Effector memory CD8-positive, alpha-beta T cell (primary cell): ENCODE measurements around the gene ENPP5.
"Not testable (repeated sequence)": the region's sequence is repeated elsewhere in the genome, so short reads cannot be mapped to it uniquely, and the experiment has no call there.

ENCODE experiments used
- ATAC-seq: fragments of 150-1000 bp; cut with Tn5 transposase; replicated peaks from 2 replicates; pipeline ENCODE4 v1.10.0; 2021; ENCODE audit warnings: mild to moderate bottlenecking, moderate library complexity
- DNase-seq, 3 experiments: peaks; one replicate each; pipeline ENCODE4 v3.0.0; 2021
- H3K27ac Mint-ChIP-seq, 2 donors: one replicate each; pipeline ENCODE4 v1.8.0; 2022; ENCODE audit warnings: mild to moderate bottlenecking in 2 of 2, mixed read lengths in 2 of 2, moderate library complexity in 2 of 2
- H3K27me3 Mint-ChIP-seq, 2 donors: one replicate each; pipeline ENCODE4 v1.8.0; 2022; ENCODE audit warnings: mixed read lengths in 2 of 2
- H3K36me3 Mint-ChIP-seq: one replicate; pipeline ENCODE4 v1.8.0; 2022; ENCODE audit warnings: mild to moderate bottlenecking, moderate library complexity, mixed read lengths; ENCODE audit not compliant: insufficient read depth
- H3K4me1 Mint-ChIP-seq, 2 donors: one replicate each; pipeline ENCODE4 v1.8.0; 2022; ENCODE audit warnings: low read depth in 2 of 2, mixed read lengths in 2 of 2
- H3K4me3 Mint-ChIP-seq, 2 donors: one replicate each; pipeline ENCODE4 v1.8.0; 2022; ENCODE audit warnings: mild to moderate bottlenecking in 2 of 2, mixed read lengths in 2 of 2, moderate library complexity in 2 of 2
- H3K9me3 Mint-ChIP-seq, 2 donors: one replicate each; pipeline ENCODE4 v1.8.0; 2022; ENCODE audit warnings: mixed read lengths in 2 of 2

The ENPP5 gene

GRCh38 chr6:46144270-46144669, 26.5 kb downstream of the ENPP5 start:
- ATAC-seq (no peak), DNase-seq (no peak)
- H3K27me3 Mint-ChIP-seq, result no peaks in the 10 kb centered on the region
- peaks cover 6 to 18% of the 10 kb centered on the region in 2 donors for H3K4me1 Mint-ChIP-seq
- H3K27ac Mint-ChIP-seq, result peak overlapping the region in 1 of 2 donors; percentile 31
- H3K36me3 Mint-ChIP-seq, result peaks cover 11% of the 10 kb centered on the region
- no peaks in the 10 kb centered on the region for H3K9me3 Mint-ChIP-seq
- no peak overlapping the region for H3K4me3 Mint-ChIP-seq

DNA sequence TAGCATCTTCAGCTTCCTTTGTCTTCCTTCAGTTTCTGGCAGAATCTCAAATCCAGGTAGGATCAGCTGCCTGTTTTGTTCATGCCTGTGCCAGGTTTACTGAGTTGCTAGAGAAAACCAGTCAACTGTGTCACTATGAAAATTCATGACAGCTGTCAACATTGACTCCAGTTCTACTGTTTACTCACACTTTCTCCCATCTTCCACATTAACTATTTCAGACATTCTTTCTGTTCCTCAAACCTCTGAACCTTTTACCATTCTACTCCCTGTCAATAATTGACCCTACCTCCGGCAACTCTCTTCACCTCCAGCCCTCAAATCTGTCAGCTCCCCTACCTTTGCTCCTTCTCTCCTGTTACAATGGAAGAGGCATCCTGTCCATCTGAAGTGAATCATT, 32.5 kb downstream of the ENPP5 start:
- no peak for ATAC-seq
- H3K27ac Mint-ChIP-seq, result peak overlapping the region in 1 of 2 donors; percentile 23
- H3K4me3 Mint-ChIP-seq, result peak overlapping the region in 1 of 2 donors; percentile 5
- no peaks in the 10 kb centered on the region for H3K27me3 Mint-ChIP-seq
- no peak for DNase-seq
- no peaks in the 10 kb centered on the region for H3K9me3 Mint-ChIP-seq
- peaks cover 10% of the 10 kb centered on the region for H3K36me3 Mint-ChIP-seq
- H3K4me1 Mint-ChIP-seq, result peaks cover 38 to 66% of the 10 kb centered on the region in 2 donors

GRCh38 chr6:46137387-46137786, 33.4 kb downstream of the ENPP5 start:
- H3K4me1 Mint-ChIP-seq, result peaks cover 41 to 65% of the 10 kb centered on the region in 2 donors
- ATAC-seq, result no peak
- H3K27ac Mint-ChIP-seq, result peak overlapping the region; percentile 16 to 23
- no peaks in the 10 kb centered on the region for H3K9me3 Mint-ChIP-seq
- H3K36me3 Mint-ChIP-seq, result peaks cover 7% of the 10 kb centered on the region
- no peak overlapping the region for H3K4me3 Mint-ChIP-seq
- no peaks in the 10 kb centered on the region for H3K27me3 Mint-ChIP-seq
- no peak for DNase-seq

DNA sequence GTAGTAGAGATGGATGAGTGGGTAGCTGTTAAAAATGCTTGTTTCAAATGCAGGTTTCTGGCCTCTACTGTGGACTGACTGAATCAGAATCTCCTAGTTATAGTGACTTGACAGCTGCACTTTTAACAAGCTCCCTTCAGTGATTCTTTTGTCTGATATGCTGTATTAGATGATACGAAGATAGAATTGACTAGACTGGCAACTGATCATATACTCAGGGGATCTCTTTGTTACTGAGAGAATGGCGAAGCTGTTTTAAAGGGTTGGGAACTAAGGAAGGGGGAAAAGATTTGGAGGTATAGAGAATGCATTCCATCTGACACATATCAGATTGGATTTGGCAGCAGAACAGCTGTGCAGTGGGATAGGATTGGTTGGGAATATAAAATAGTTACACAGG, 33.9 kb downstream of the ENPP5 start:
- Mint-ChIP-seq H3K36me3 (peaks cover 7% of the 10 kb centered on the region), H3K4me3 (no peak overlapping the region), H3K27me3 (no peaks in the 10 kb centered on the region), H3K9me3 (no peaks in the 10 kb centered on the region), H3K27ac (peak overlapping the region; percentile 16 to 42), H3K4me1 (peaks cover 43 to 65% of the 10 kb centered on the region in 2 donors)
- DNase-seq, result no peak
- ATAC-seq, result no peak

GRCh38 chr6:46135176-46135575, 35.6 kb downstream of the ENPP5 start:
- Mint-ChIP-seq H3K27me3 (no peaks in the 10 kb centered on the region), H3K9me3 (no peaks in the 10 kb centered on the region), H3K27ac (no peak overlapping the region), H3K36me3 (peaks cover 9% of the 10 kb centered on the region), H3K4me3 (no peak overlapping the region), H3K4me1 (peaks cover 44 to 71% of the 10 kb centered on the region in 2 donors)
- DNase-seq (no peak), ATAC-seq (no peak)

- Mint-ChIP-seq H3K36me3 (peaks cover 14% of the 10 kb centered on the region), H3K27ac (peak overlapping the region in 1 of 2 donors; percentile 26), H3K4me1 (peaks cover 43 to 66% of the 10 kb centered on the region in 2 donors), H3K9me3 (no peaks in the 10 kb centered on the region), H3K27me3 (no peaks in the 10 kb centered on the region), H3K4me3 (no peak overlapping the region)
- no peak for DNase-seq
- ATAC-seq, result no peak
Observed at GRCh38 chr6:46134216-46134615, 36.6 kb downstream of the ENPP5 start.

- not testable (repeated sequence) for DNase-seq, H3K27ac Mint-ChIP-seq, H3K27me3 Mint-ChIP-seq, ATAC-seq, H3K9me3 Mint-ChIP-seq
- H3K4me3 Mint-ChIP-seq, result peak overlapping the region; percentile 14 to 99
- H3K4me1 Mint-ChIP-seq, result peaks cover 32 to 63% of the 10 kb centered on the region in 2 donors
- H3K36me3 Mint-ChIP-seq, result peaks cover 10% of the 10 kb centered on the region
Observed at GRCh38 chr6:46131291-46131690, 39.5 kb downstream of the ENPP5 start.

DNA sequence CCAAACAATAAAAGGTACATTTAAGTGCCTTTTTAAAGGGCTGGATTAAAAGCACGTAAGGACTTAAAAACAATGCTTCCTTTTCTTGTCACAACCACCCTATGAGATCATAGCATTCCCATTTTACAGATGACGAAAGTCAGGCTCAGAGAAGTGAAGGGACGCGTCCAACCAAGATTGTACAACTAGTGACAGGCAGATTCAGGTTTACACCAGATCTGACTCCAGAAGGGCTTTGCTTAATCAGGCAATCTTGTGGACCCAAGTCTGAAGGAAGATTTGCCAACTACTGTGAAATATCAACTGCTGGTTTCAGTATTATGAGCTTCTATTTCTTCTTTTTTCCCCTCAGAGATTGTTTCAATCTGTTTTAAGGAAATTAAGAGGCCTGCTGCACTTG, 40.1 kb downstream of the ENPP5 start:
- Mint-ChIP-seq H3K4me1 (peaks cover 30 to 60% of the 10 kb centered on the region in 2 donors), H3K4me3 (peak overlapping the region; percentile 99 to 100), H3K27ac (peak overlapping the region; percentile 98 to 99), H3K36me3 (peaks cover 10% of the 10 kb centered on the region), H3K9me3 (no peaks in the 10 kb centered on the region), H3K27me3 (no peaks in the 10 kb centered on the region)
- DNase-seq, result no peak
- ATAC-seq, result no peak

- Mint-ChIP-seq H3K4me1 (peaks cover 26 to 54% of the 10 kb centered on the region in 2 donors), H3K9me3 (no peaks in the 10 kb centered on the region), H3K27me3 (no peaks in the 10 kb centered on the region), H3K36me3 (peaks cover 10% of the 10 kb centered on the region), H3K4me3 (peak within 1 kb of the TSS; percentile 99 to 100), H3K27ac (peak within 1 kb of the TSS; percentile 98 to 99)
- ATAC-seq (peak; percentile 98), DNase-seq (peak; percentile 91 to 98 (median 98))
Observed at GRCh38 chr6:46129629-46130511, 40.9 kb downstream of the ENPP5 start, which contains the start of gene ENPP4. Gene ENPP4 (plus strand): TSS chr6:46129989. CDS start chr6:46139584, 9,595 bp downstream.

GRCh38 chr6:46129291-46129628, 41.5 kb downstream of the ENPP5 start:
- no peaks in the 10 kb centered on the region for H3K27me3 Mint-ChIP-seq
- peak overlapping the region; percentile 99 to 100 for H3K4me3 Mint-ChIP-seq
- peaks cover 25 to 53% of the 10 kb centered on the region in 2 donors for H3K4me1 Mint-ChIP-seq
- peak; percentile 34 for ATAC-seq
- no peak for DNase-seq
- H3K27ac Mint-ChIP-seq, result peak overlapping the region; percentile 98 to 99
- peaks cover 10% of the 10 kb centered on the region for H3K36me3 Mint-ChIP-seq
- no peaks in the 10 kb centered on the region for H3K9me3 Mint-ChIP-seq

GRCh38 chr6:46128476-46128875, 42.3 kb downstream of the ENPP5 start:
- H3K36me3 Mint-ChIP-seq, result peaks cover 10% of the 10 kb centered on the region
- no peak for DNase-seq
- H3K4me3 Mint-ChIP-seq, result peak overlapping the region; percentile 99 to 100
- H3K27me3 Mint-ChIP-seq, result no peaks in the 10 kb centered on the region
- H3K4me1 Mint-ChIP-seq, result peaks cover 22 to 45% of the 10 kb centered on the region in 2 donors
- H3K27ac Mint-ChIP-seq, result peak overlapping the region; percentile 98 to 99
- peaks cover 0 to 1% of the 10 kb centered on the region in 2 donors for H3K9me3 Mint-ChIP-seq
- ATAC-seq, result no peak

- DNase-seq, result not testable (repeated sequence)
- Mint-ChIP-seq H3K4me1 (peaks cover 27 to 55% of the 10 kb centered on the region in 2 donors), H3K9me3 (peaks cover 0 to 10% of the 10 kb centered on the region in 2 donors)
Observed at GRCh38 chr6:46119679-46120078, 51.1 kb downstream of the ENPP5 start.

GRCh38 chr6:46118836-46119235, 51.9 kb downstream of the ENPP5 start:
- Mint-ChIP-seq H3K4me3 (peak overlapping the region in 1 of 2 donors; percentile 62), H3K4me1 (peaks cover 27 to 63% of the 10 kb centered on the region in 2 donors), H3K36me3 (peaks cover 10% of the 10 kb centered on the region), H3K27ac (peak overlapping the region in 1 of 2 donors; percentile 5), H3K27me3 (no peaks in the 10 kb centered on the region), H3K9me3 (peaks cover 0 to 9% of the 10 kb centered on the region in 2 donors)
- ATAC-seq (no peak), DNase-seq (no peak)

More at GRCh38 chr6:46119679-46120078, 51.1 kb downstream of the ENPP5 start:
- not testable (repeated sequence) for H3K27me3 Mint-ChIP-seq, ATAC-seq, H3K36me3 Mint-ChIP-seq
- Mint-ChIP-seq H3K27ac (peak overlapping the region; percentile 16 to 39), H3K4me3 (peak overlapping the region; percentile 62 to 65)

DNA sequence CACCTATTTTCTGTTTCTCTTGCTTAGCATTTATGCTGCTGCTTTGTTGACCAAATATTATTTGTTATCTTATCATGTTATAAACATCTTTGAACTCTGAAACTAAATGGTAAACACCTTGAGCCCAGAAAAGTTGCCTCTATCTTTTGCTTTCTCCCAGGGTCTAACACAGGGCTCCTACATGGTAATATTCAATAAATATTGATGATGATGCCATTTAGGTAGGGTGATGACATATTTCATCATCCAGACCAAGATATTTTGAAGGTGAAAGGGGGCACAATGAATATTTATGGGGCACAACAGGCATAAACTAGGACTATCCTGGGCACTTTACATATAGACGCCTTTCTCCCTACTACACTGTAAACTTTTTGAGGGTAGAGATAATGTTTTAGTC, 52.6 kb downstream of the ENPP5 start:
- peaks cover 0 to 9% of the 10 kb centered on the region in 2 donors for H3K9me3 Mint-ChIP-seq
- H3K27ac Mint-ChIP-seq, result peak overlapping the region in 1 of 2 donors; percentile 5
- no peaks in the 10 kb centered on the region for H3K27me3 Mint-ChIP-seq
- no peak overlapping the region for H3K4me3 Mint-ChIP-seq
- H3K36me3 Mint-ChIP-seq, result peaks cover 10% of the 10 kb centered on the region
- no peak for DNase-seq
- peaks cover 29 to 70% of the 10 kb centered on the region in 2 donors for H3K4me1 Mint-ChIP-seq
- no peak for ATAC-seq
